OCI-LY1 (cell line): Measurements from ENCODE around the gene FRMD4A.

Experiments used
- H2AFZ ChIP-seq: fragments of 200-600 bp; sonication (generic), shearing (Covaris generic); 2 replicates; pipeline ENCODE4 v1.6.0; 2014; ENCODE audit warnings: antibody characterized with exemption, mild to moderate bottlenecking, low read length
- H3F3A ChIP-seq: fragments of 200-600 bp; sonication (generic), shearing (Covaris generic); 2 replicates; pipeline ENCODE4 v1.6.0; 2014; ENCODE audit warnings: mild to moderate bottlenecking, antibody characterized with exemption, low read length, moderate library complexity; ENCODE audit not compliant: insufficient read depth
- H3K27ac ChIP-seq: fragments of 200-600 bp; sonication (generic); 2 replicates; pipeline ENCODE4 v1.5.1; 2014; ENCODE audit warnings: low read length, mixed run types, mild to moderate bottlenecking, low read depth; ENCODE audit not compliant: poor library complexity, severe bottlenecking
- H3K27me3 ChIP-seq: fragments of 200-600 bp; sonication (generic); 2 replicates; pipeline ENCODE4 v1.6.0; 2014; ENCODE audit warnings: antibody characterized with exemption, mild to moderate bottlenecking, low read length, moderate library complexity; ENCODE audit not compliant: insufficient read depth
- H3K36me3 ChIP-seq: fragments of 200-600 bp; sonication (generic); 2 replicates; pipeline ENCODE4 v1.6.1; 2014; ENCODE audit warnings: mild to moderate bottlenecking, antibody characterized with exemption, low read length, moderate library complexity, mixed read lengths; ENCODE audit not compliant: insufficient read depth
- H3K4me1 ChIP-seq: fragments of 200-600 bp; sonication (generic); 2 replicates; pipeline ENCODE4 v1.5.1; 2014; ENCODE audit warnings: mild to moderate bottlenecking, low read length, moderate library complexity; ENCODE audit not compliant: insufficient read depth, severe bottlenecking
- H3K4me2 ChIP-seq: fragments of 200-600 bp; sonication (generic), shearing (Covaris generic); 2 replicates; pipeline ENCODE4 v1.6.1; 2014; ENCODE audit warnings: low read length
- H3K4me3 ChIP-seq: fragments of 200-600 bp; sonication (generic); 2 replicates; pipeline ENCODE4 v1.5.1; 2014; ENCODE audit warnings: low read length, low read depth, mild to moderate bottlenecking, mixed read lengths; ENCODE audit not compliant: poor library complexity, severe bottlenecking
- H3K79me2 ChIP-seq: fragments of 200-600 bp; shearing (Covaris generic); 2 replicates; pipeline ENCODE4 v1.6.1; 2016; ENCODE audit warnings: mixed run types, low read length, mixed read lengths; ENCODE audit not compliant: insufficient read depth
- H3K9ac ChIP-seq: fragments of 200-600 bp; sonication (generic), shearing (Covaris generic); 2 replicates; pipeline ENCODE4 v1.6.1; 2014; ENCODE audit warnings: mild to moderate bottlenecking, low read length, mixed read lengths
- H3K9me2 ChIP-seq: fragments of 200-600 bp; sonication (generic), shearing (Covaris generic); 2 replicates; pipeline ENCODE4 v1.6.1; 2014; ENCODE audit warnings: low read depth, mild to moderate bottlenecking, low read length, mixed read lengths
- H3K9me3 ChIP-seq: fragments of 200-600 bp; shearing (Covaris generic); 2 replicates; pipeline ENCODE4 v1.6.1; 2014; ENCODE audit warnings: low read length, mixed read lengths
- H4K20me1 ChIP-seq: fragments of 200-600 bp; sonication (generic), shearing (Covaris generic); 2 replicates; pipeline ENCODE4 v1.6.0; 2016; ENCODE audit warnings: mild to moderate bottlenecking, low read length; ENCODE audit not compliant: insufficient read depth
- CTCF ChIP-seq: fragments of 200-600 bp; sonication (generic), shearing (Covaris generic); IDR thresholded peaks from 2 replicates; pipeline ENCODE4 v1.5.1; 2017; ENCODE audit warnings: mild to moderate bottlenecking, antibody characterized with exemption, low read length, moderate library complexity, mixed read lengths
- EZH2 ChIP-seq: fragments of 200-600 bp; sonication (generic), shearing (Covaris generic); IDR thresholded peaks from 2 replicates; pipeline ENCODE4 v1.8.0; 2017; ENCODE audit warnings: borderline replicate concordance, mixed run types, mild to moderate bottlenecking, antibody characterized with exemption, low read length, moderate library complexity, mixed read lengths

The FRMD4A gene

DNA sequence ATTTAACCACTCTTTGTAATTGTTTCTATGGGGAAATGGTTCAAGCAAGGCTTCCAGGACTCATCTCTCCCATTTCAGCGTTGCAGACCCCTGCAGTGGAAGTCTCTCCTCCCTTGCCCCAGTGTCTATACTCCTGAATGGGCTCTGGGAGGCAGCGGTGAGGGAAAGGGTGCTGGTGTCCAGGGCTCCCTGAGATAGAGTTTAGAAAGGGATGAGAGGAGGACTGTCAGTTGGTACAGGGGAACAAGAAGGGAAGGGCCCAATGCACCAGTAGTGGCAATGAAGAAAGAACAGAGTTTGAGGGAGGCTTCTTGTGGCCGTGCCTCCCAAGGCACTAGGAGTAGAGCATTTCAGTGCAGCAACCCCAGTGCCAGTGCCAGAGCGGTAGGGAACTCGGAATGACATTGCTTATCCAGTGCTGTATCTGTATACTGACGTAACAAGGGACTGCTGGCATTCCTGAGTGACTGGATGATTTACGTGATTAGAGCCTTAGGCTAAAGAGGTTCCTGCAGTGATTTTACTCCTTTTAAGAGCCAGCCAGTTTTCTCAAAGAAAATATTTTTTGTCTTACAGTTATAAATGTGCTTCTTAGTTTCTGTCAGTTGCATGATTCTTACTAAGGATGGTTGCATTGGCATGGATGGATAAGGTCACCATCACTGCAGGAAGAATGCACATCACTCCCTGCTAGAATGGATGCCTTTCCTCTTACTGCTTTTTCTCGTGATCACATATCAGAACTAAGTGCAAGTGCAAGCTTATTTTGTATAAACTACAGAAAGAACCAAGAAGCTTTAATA, 716.0 kb downstream of the FRMD4A start:
- Histone ChIP-seq H3K9ac (no peak overlapping the region), H3K4me1 (no peaks in the 10 kb centered on the region), H3K79me2 (no peaks in the 10 kb centered on the region), H4K20me1 (no peaks in the 10 kb centered on the region), H3F3A (no peaks in the 10 kb centered on the region), H3K27ac (no peak overlapping the region), H2AFZ (no peak overlapping the region), H3K9me3 (no peaks in the 10 kb centered on the region), H3K9me2 (no peaks in the 10 kb centered on the region), H3K27me3 (no peaks in the 10 kb centered on the region), H3K4me2 (no peak overlapping the region), H3K36me3 (peaks cover 38% of the 10 kb centered on the region), H3K4me3 (no peak overlapping the region)
- TF ChIP-seq CTCF, result no peak
- no peak for TF ChIP-seq EZH2

DNA sequence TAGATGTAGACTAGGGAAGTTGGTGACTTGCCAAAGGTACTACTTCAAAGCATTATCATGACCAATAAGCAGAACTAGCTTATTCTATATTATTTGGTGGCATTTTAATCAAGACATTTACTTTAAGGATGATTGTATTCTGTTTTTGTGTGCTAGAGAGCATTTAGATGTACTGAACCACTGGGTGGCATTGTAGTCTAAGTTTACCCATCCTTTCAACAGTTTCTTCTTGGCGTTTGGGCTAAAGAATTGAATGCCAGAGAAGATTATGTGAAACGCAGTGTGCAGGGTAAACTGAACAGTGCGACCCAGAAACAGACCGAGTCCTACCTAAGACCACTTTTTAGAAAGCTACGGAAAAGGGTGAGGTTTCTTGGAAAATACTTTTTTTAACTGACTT, 717.2 kb downstream of the FRMD4A start:
- no peak overlapping the region for H2AFZ ChIP-seq
- H3F3A ChIP-seq, result no peaks in the 10 kb centered on the region
- no peak overlapping the region for H3K9ac ChIP-seq
- H3K4me2 ChIP-seq, result no peak overlapping the region
- no peak overlapping the region for H3K27ac ChIP-seq
- H3K9me2 ChIP-seq, result no peaks in the 10 kb centered on the region
- H3K27me3 ChIP-seq, result no peaks in the 10 kb centered on the region
- H3K4me1 ChIP-seq, result no peaks in the 10 kb centered on the region
- no peaks in the 10 kb centered on the region for H3K9me3 ChIP-seq
- no peak overlapping the region for H3K4me3 ChIP-seq
- no peaks in the 10 kb centered on the region for H3K79me2 ChIP-seq
- TF ChIP-seq CTCF, result peak; percentile 30; the same call in 1 of the 2 replicates
- TF ChIP-seq EZH2, result no peak
- no peaks in the 10 kb centered on the region for H4K20me1 ChIP-seq
- peaks cover 44% of the 10 kb centered on the region; the same call in 1 of the 2 replicates for H3K36me3 ChIP-seq

- Histone ChIP-seq H3F3A (no peaks in the 10 kb centered on the region), H3K9me2 (no peaks in the 10 kb centered on the region), H3K4me3 (no peak overlapping the region), H4K20me1 (no peaks in the 10 kb centered on the region), H3K36me3 (peaks cover 44% of the 10 kb centered on the region; the same call in 1 of the 2 replicates), H3K79me2 (no peaks in the 10 kb centered on the region), H3K27ac (no peak overlapping the region), H3K4me1 (no peaks in the 10 kb centered on the region), H3K4me2 (no peak overlapping the region), H3K9me3 (no peaks in the 10 kb centered on the region), H3K9ac (no peak overlapping the region), H2AFZ (no peak overlapping the region), H3K27me3 (no peaks in the 10 kb centered on the region)
- TF ChIP-seq CTCF (no peak), EZH2 (no peak)
Observed at GRCh38 chr10:13612654-13613373, 717.9 kb downstream of the FRMD4A start.
